Measurements from ENCODE around the gene HS6ST3.

GRCh38 chr13:96533408-96533807 lies 443.5 kb downstream of the HS6ST3 start:
- TF ChIP-seq CTCF (IDR thresholded peaks at IDR 0.05; ENCODE audit: low read depth, low read length) (no peak), EZH2phosphoT487 (IDR thresholded peaks at IDR 0.05; ENCODE audit: low read depth) (no peak)

Data from OCI-LY3 (cell line).